HepG2 (cell line): ENCODE results near the gene ZCCHC8. TPM values are rescaled to one million over a fixed set of nuclear protein-coding genes. Genes with fewer than 3 reads are reported as not detected.

Experiments
- ARNTL ChIP-seq: sonication (generic); formaldehyde crosslinking; IDR thresholded peaks from 2 replicates; pipeline ENCODE4 v1.4.0; 2020; ENCODE audit warnings: mild to moderate bottlenecking, missing genetic modification reagents
- EED ChIP-seq: sonication (generic); formaldehyde crosslinking; IDR thresholded peaks from 2 replicates; pipeline ENCODE4 v1.5.0; 2020; ENCODE audit warnings: mild to moderate bottlenecking, missing genetic modification reagents
- FOXP1 ChIP-seq, 2 experiments: fragments of 450-650 bp in 1 of 2; IDR thresholded peaks; 2 replicates each; pipeline ENCODE4 v1.6.1; 2017 to 2018; ENCODE audit warnings: antibody characterized with exemption in 1 of 2
- MED1 ChIP-seq: sonication (generic); formaldehyde crosslinking; IDR thresholded peaks from 2 replicates; pipeline ENCODE4 v1.4.0; 2020; ENCODE audit warnings: missing genetic modification reagents
- MTA1 ChIP-seq: sonication (generic); formaldehyde crosslinking; IDR thresholded peaks from 2 replicates; pipeline ENCODE4 v1.4.0; 2020; ENCODE audit warnings: missing genetic modification reagents, mild to moderate bottlenecking, borderline replicate concordance
- NR2F6 ChIP-seq, 2 experiments: IDR thresholded peaks; 2 replicates each; pipeline ENCODE4 v1.6.1; 2016; ENCODE audit warnings: antibody characterized with exemption in 1 of 2, mild to moderate bottlenecking in 1 of 2
- PHB2 ChIP-seq: fragments of 450-650 bp; IDR thresholded peaks from 2 replicates; pipeline ENCODE4 v1.6.1; 2018; ENCODE audit not compliant: partially characterized antibody
- SIN3A ChIP-seq: IDR thresholded peaks from 2 replicates; pipeline ENCODE4 v1.6.1; 2011; ENCODE audit warnings: low read depth, mild to moderate bottlenecking, control low read depth, low read length, borderline replicate concordance
- SKI ChIP-seq: fragments of 450-650 bp; IDR thresholded peaks from one replicate; pipeline ENCODE4 v1.6.1; 2018; ENCODE audit warnings: mild to moderate bottlenecking; ENCODE audit not compliant: partially characterized antibody
- SNAPC5 ChIP-seq: sonication (generic); formaldehyde crosslinking; IDR thresholded peaks from 2 replicates; pipeline ENCODE4 v1.8.1; 2023; ENCODE audit warnings: mild to moderate bottlenecking, missing genetic modification reagents, borderline replicate concordance
- ZGPAT ChIP-seq: IDR thresholded peaks from 2 replicates; pipeline ENCODE4 v1.6.1; 2016; ENCODE audit warnings: mild to moderate bottlenecking
- ZNF275 ChIP-seq: sonication (generic); formaldehyde crosslinking; IDR thresholded peaks from 2 replicates; pipeline ENCODE4 v1.8.0; 2022; ENCODE audit warnings: missing genetic modification reagents, mild to moderate bottlenecking, inconsistent platforms, borderline replicate concordance
- ZNF496 ChIP-seq: sonication (generic); formaldehyde crosslinking; IDR thresholded peaks from 2 replicates; pipeline ENCODE4 v1.8.1; 2023; ENCODE audit warnings: mild to moderate bottlenecking, moderate library complexity, missing genetic modification reagents; ENCODE audit not compliant: insufficient replicate concordance
- ZNF510 ChIP-seq: sonication (generic); formaldehyde crosslinking; IDR thresholded peaks from 2 replicates; pipeline ENCODE4 v1.4.0; 2020; ENCODE audit warnings: low read depth, mild to moderate bottlenecking, missing genetic modification reagents
- ZNF512 ChIP-seq: sonication (generic); formaldehyde crosslinking; IDR thresholded peaks from 2 replicates; pipeline ENCODE4 v1.4.0; 2020; ENCODE audit warnings: mild to moderate bottlenecking, missing genetic modification reagents
- ZNF562 ChIP-seq: sonication (generic); formaldehyde crosslinking; IDR thresholded peaks from 2 replicates; pipeline ENCODE4 v1.8.0; 2022; ENCODE audit warnings: missing genetic modification reagents, borderline replicate concordance
- ZNF580 ChIP-seq: IDR thresholded peaks from 2 replicates; pipeline ENCODE4 v1.6.1; 2016; ENCODE audit warnings: low read depth, borderline replicate concordance
- ZNF609 ChIP-seq: sonication (generic); formaldehyde crosslinking; IDR thresholded peaks from 2 replicates; pipeline ENCODE4 v1.4.0; 2020; ENCODE audit warnings: mild to moderate bottlenecking, missing genetic modification reagents, borderline replicate concordance
- polyA plus RNA-seq, 8 experiments: library from polyadenylated mRNA; depleted of rRNA in 3 of 8; stranded (reverse) in 7 of 8; unstranded in 1 of 8; fragments of >200 nt; fragmentation: Illumina TruSeq in 4 of 8; extraction: Trizol in 4 of 8; gene quantifications; 2 replicates each; pipeline versions ENCODE4 v1.2.1 to v1.2.3, GENCODE V29; 2011 to 2016; ENCODE audit warnings: low read depth in 4 of 8, missing spikeins in 1 of 8, mixed read lengths in 1 of 8; ENCODE audit not compliant: insufficient read depth in 1 of 8
- total RNA-seq, 5 experiments: library from RNA; depleted of rRNA; stranded (reverse); fragments of >200 nt; fragmentation: Illumina TruSeq; extraction: Trizol; gene quantifications; 2 replicates each; pipeline ENCODE4 v1.2.3, GENCODE V29; 2016; ENCODE audit warnings: low read depth in 1 of 5

Gene ZCCHC8
- total and polyA plus RNA-seq, 2 of the 13 experiments (the other 11 are each of a cell fraction or from before 2014, with no cell fraction given) = 18.6 to 20.9 TPM

- no peak for TF ChIP-seq ZNF609 (CRISPR knock-in tag)
- no peak for TF ChIP-seq ZNF580 (CRISPR knock-in tag)
- TF ChIP-seq MTA1 (CRISPR knock-in tag) = no peak
- peak; percentile 30; the same call in 1 of the 2 replicates for TF ChIP-seq ZGPAT (CRISPR knock-in tag)
- TF ChIP-seq MED1 = peak; percentile 46; the same call in 1 of the 2 replicates
- TF ChIP-seq EED (CRISPR knock-in tag) = no peak
- no peak for TF ChIP-seq ZNF562 (CRISPR knock-in tag)
- no peak for TF ChIP-seq ZNF512 (CRISPR knock-in tag)
- TF ChIP-seq ZNF275 (CRISPR knock-in tag) = no peak
- TF ChIP-seq SNAPC5 (CRISPR knock-in tag) = peak; percentile 96
- no peak for TF ChIP-seq ZNF496 (CRISPR knock-in tag)
- peak; percentile 13 for TF ChIP-seq SKI
- 0 out of 2 replicates have a peak, but pooled peaks have one; percentile 1 for TF ChIP-seq ZNF510
- TF ChIP-seq FOXP1 (IDR thresholded peaks at IDR 0.05) = no peak
- 0 out of 2 replicates have a peak, but pooled peaks have one; percentile 9 for TF ChIP-seq FOXP1 (CRISPR knock-in tag; IDR thresholded peaks at IDR 0.05)
- no peak for TF ChIP-seq PHB2
- TF ChIP-seq SIN3A = peak; percentile 29; the same call in 1 of the 2 replicates
- TF ChIP-seq NR2F6 (IDR thresholded peaks at IDR 0.05) = peak; percentile 86
- peak; percentile 77 for TF ChIP-seq NR2F6 (CRISPR knock-in tag; IDR thresholded peaks at IDR 0.05)
- 0 out of 2 replicates have a peak, but pooled peaks have one; percentile 21 for TF ChIP-seq ARNTL (CRISPR knock-in tag)
Measured at GRCh38 chr12:122423258-122424165, 77.2 kb downstream of the ZCCHC8 start (continued).
